Measurements from ENCODE around the gene CXXC4.

CXXC4 gene

GRCh38 chr4:104465201-104465600 lies 29.5 kb downstream of the CXXC4 start:
- H3K36me3 Mint-ChIP-seq (ENCODE audit: low read depth), result no peaks in the 10 kb centered on the region
- no peaks in the 10 kb centered on the region for H3K4me1 Mint-ChIP-seq (ENCODE audit: low read depth)
- no peak for DNase-seq
- H3K27me3 Mint-ChIP-seq, result peaks cover 3% of the 10 kb centered on the region
- no peak overlapping the region for H3K27ac Mint-ChIP-seq
- H3K4me3 Mint-ChIP-seq, result no peak overlapping the region
- H3K9me3 Mint-ChIP-seq, result no peaks in the 10 kb centered on the region

DNA sequence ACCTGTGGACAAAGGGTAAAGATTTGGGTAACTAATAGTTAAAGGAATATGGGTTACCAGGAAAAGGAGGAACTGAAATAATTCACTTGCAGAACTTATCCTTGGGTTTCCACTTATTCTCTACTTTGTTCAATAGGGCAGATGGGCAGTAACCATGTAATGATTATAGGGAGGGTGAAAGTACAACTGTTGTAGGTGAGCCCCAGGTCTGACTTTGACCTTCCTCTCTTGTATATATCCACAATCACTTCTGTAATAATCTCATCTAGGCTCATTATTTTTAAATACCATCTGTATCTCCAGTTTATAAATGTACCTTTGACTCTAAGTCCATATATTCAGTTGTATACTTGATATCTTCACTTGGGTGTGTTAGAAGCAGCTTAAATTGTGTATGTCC lies 32.1 kb downstream of the CXXC4 start:
- no peak overlapping the region for H3K27ac Mint-ChIP-seq
- no peaks in the 10 kb centered on the region for H3K4me1 Mint-ChIP-seq (ENCODE audit: low read depth)
- H3K4me3 Mint-ChIP-seq, result no peak overlapping the region
- no peak for DNase-seq
- H3K27me3 Mint-ChIP-seq, result peaks cover 3% of the 10 kb centered on the region
- no peaks in the 10 kb centered on the region for H3K9me3 Mint-ChIP-seq
- no peaks in the 10 kb centered on the region for H3K36me3 Mint-ChIP-seq (ENCODE audit: low read depth)

- H3K4me1 Mint-ChIP-seq (ENCODE audit: low read depth), result no peaks in the 10 kb centered on the region
- no peaks in the 10 kb centered on the region for H3K27me3 Mint-ChIP-seq
- H3K36me3 Mint-ChIP-seq (ENCODE audit: low read depth), result no peaks in the 10 kb centered on the region
- DNase-seq, result no peak
- H3K4me3 Mint-ChIP-seq, result no peak overlapping the region
- H3K9me3 Mint-ChIP-seq, result peaks cover 4% of the 10 kb centered on the region
- no peak overlapping the region for H3K27ac Mint-ChIP-seq
Observed at GRCh38 chr4:104457308-104457981, 37.2 kb downstream of the CXXC4 start.

DNA sequence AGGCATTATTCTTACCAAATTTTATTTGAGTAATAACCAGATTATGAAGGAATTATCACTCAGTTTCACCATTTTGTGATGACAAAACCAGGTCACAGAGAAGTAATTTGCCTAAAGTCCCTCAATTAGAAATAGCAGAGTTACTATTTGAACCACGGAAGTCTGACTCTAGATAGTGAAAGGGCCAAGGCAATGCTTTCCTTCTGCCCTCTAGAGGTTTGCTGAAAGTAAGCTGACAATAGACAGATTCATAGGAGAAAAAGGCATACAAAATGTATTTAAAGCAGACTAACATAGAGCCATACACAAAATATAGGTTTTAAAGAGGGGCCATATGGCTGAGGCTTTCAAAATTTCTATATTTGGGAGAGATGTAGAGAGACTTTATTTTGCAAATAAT lies 43.1 kb downstream of the CXXC4 start:
- no peak for DNase-seq
- Mint-ChIP-seq H3K4me1 (ENCODE audit: low read depth) (no peaks in the 10 kb centered on the region), H3K9me3 (peaks cover 4% of the 10 kb centered on the region), H3K36me3 (ENCODE audit: low read depth) (no peaks in the 10 kb centered on the region), H3K4me3 (no peak overlapping the region), H3K27ac (no peak overlapping the region), H3K27me3 (no peaks in the 10 kb centered on the region)

DNA sequence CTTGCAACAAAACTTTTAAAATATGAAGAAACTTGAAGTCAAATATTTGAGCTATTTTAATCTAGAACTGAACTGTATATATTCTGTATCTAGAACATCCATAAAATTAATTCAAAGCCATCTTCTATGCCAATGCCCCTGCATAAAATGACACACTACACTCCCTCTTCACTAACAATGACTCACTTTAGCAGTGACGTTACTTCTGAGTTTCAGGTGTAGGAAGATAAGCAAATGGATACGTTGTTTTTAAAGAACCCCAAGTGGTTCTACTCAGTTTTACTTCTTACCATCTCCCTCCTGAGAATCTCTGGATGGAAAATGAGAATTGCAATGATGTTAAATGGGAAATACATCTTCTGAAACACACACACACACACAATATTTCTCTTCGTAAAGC lies 45.2 kb downstream of the CXXC4 start:
- Mint-ChIP-seq H3K27ac (no peak overlapping the region), H3K4me1 (ENCODE audit: low read depth) (no peaks in the 10 kb centered on the region), H3K9me3 (peaks cover 4% of the 10 kb centered on the region), H3K36me3 (ENCODE audit: low read depth) (no peaks in the 10 kb centered on the region), H3K27me3 (no peaks in the 10 kb centered on the region), H3K4me3 (no peak overlapping the region)
- DNase-seq, result no peak

- Mint-ChIP-seq H3K4me3 (no peak overlapping the region), H3K27ac (no peak overlapping the region)
Observed at GRCh38 chr4:104447294-104447693, 47.4 kb downstream of the CXXC4 start.

GRCh38 chr4:104446431-104447278 lies 48.0 kb downstream of the CXXC4 start:
- Mint-ChIP-seq H3K4me3 (no peak overlapping the region), H3K27ac (no peak overlapping the region), H3K4me1 (ENCODE audit: low read depth) (no peaks in the 10 kb centered on the region), H3K36me3 (ENCODE audit: low read depth) (no peaks in the 10 kb centered on the region), H3K9me3 (no peaks in the 10 kb centered on the region), H3K27me3 (no peaks in the 10 kb centered on the region)
- no peak for DNase-seq

More at GRCh38 chr4:104447294-104447693, 47.4 kb downstream of the CXXC4 start:
- Mint-ChIP-seq H3K4me1 (ENCODE audit: low read depth) (no peaks in the 10 kb centered on the region), H3K36me3 (ENCODE audit: low read depth) (no peaks in the 10 kb centered on the region), H3K9me3 (no peaks in the 10 kb centered on the region), H3K27me3 (no peaks in the 10 kb centered on the region)
- DNase-seq, result no peak

GRCh38 chr4:104444685-104445084 lies 50.0 kb downstream of the CXXC4 start:
- H3K27ac Mint-ChIP-seq, result no peak overlapping the region
- H3K4me3 Mint-ChIP-seq, result no peak overlapping the region
- H3K36me3 Mint-ChIP-seq (ENCODE audit: low read depth), result no peaks in the 10 kb centered on the region
- H3K27me3 Mint-ChIP-seq, result no peaks in the 10 kb centered on the region
- H3K9me3 Mint-ChIP-seq, result no peaks in the 10 kb centered on the region
- no peak for DNase-seq
- H3K4me1 Mint-ChIP-seq (ENCODE audit: low read depth), result no peaks in the 10 kb centered on the region

- H3K4me3 Mint-ChIP-seq, result no peak overlapping the region
- no peak overlapping the region for H3K27ac Mint-ChIP-seq
- H3K36me3 Mint-ChIP-seq (ENCODE audit: low read depth), result no peaks in the 10 kb centered on the region
- H3K27me3 Mint-ChIP-seq, result no peaks in the 10 kb centered on the region
- H3K9me3 Mint-ChIP-seq, result no peaks in the 10 kb centered on the region
- no peaks in the 10 kb centered on the region for H3K4me1 Mint-ChIP-seq (ENCODE audit: low read depth)
- no peak for DNase-seq
Observed at GRCh38 chr4:104436542-104436941, 58.2 kb downstream of the CXXC4 start.

- H3K4me1 Mint-ChIP-seq (ENCODE audit: low read depth), result no peaks in the 10 kb centered on the region
- no peaks in the 10 kb centered on the region for H3K36me3 Mint-ChIP-seq (ENCODE audit: low read depth)
- H3K9me3 Mint-ChIP-seq, result no peaks in the 10 kb centered on the region
- H3K27me3 Mint-ChIP-seq, result no peaks in the 10 kb centered on the region
- H3K4me3 Mint-ChIP-seq, result no peak overlapping the region
- DNase-seq, result no peak
- no peak overlapping the region for H3K27ac Mint-ChIP-seq
Observed at GRCh38 chr4:104429150-104429741, 65.4 kb downstream of the CXXC4 start.

- H3K27me3 Mint-ChIP-seq, result no peaks in the 10 kb centered on the region
- H3K4me3 Mint-ChIP-seq, result no peak overlapping the region
- no peaks in the 10 kb centered on the region for H3K9me3 Mint-ChIP-seq
- H3K27ac Mint-ChIP-seq, result no peak overlapping the region
- no peak for DNase-seq
- H3K36me3 Mint-ChIP-seq (ENCODE audit: low read depth), result no peaks in the 10 kb centered on the region
- H3K4me1 Mint-ChIP-seq (ENCODE audit: low read depth), result no peaks in the 10 kb centered on the region
Observed at GRCh38 chr4:104425948-104426347, 68.7 kb downstream of the CXXC4 start.

- no peak for DNase-seq
- Mint-ChIP-seq H3K9me3 (no peaks in the 10 kb centered on the region), H3K4me3 (no peak overlapping the region), H3K36me3 (ENCODE audit: low read depth) (no peaks in the 10 kb centered on the region), H3K4me1 (ENCODE audit: low read depth) (no peaks in the 10 kb centered on the region), H3K27me3 (no peaks in the 10 kb centered on the region), H3K27ac (no peak overlapping the region)
Observed at GRCh38 chr4:104424989-104425388, 69.7 kb downstream of the CXXC4 start.

DNA sequence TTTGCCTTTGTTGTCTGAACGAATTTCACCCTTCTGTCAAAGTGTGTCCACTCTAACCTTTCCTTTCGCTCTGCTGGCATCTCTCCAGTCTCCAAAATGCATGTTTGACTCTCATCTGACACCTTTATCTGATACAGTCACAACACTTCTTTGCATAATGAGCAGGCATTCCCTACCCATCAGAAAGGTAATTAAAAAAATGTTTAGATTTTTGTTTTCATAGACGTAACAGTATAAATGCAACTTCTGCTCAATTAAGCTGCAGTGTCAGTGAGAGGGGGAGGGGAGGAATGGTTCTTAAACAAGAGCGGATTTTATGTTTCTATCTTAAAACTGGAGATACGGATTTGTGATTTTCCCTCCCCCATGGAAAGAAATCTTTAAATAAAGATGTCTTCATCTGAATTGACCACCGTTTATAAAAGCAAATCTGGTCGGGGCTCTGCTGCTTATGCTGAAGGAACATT lies 70.2 kb downstream of the CXXC4 start:
- H3K27ac Mint-ChIP-seq, result no peak overlapping the region
- H3K27me3 Mint-ChIP-seq, result no peaks in the 10 kb centered on the region
- H3K4me1 Mint-ChIP-seq (ENCODE audit: low read depth), result no peaks in the 10 kb centered on the region
- no peaks in the 10 kb centered on the region for H3K9me3 Mint-ChIP-seq
- no peak for DNase-seq
- no peak overlapping the region for H3K4me3 Mint-ChIP-seq
- H3K36me3 Mint-ChIP-seq (ENCODE audit: low read depth), result no peaks in the 10 kb centered on the region

GRCh38 chr4:104421566-104421965 lies 73.1 kb downstream of the CXXC4 start:
- DNase-seq, result no peak
- Mint-ChIP-seq H3K4me1 (ENCODE audit: low read depth) (no peaks in the 10 kb centered on the region), H3K27ac (no peak overlapping the region), H3K4me3 (no peak overlapping the region), H3K36me3 (ENCODE audit: low read depth) (no peaks in the 10 kb centered on the region), H3K27me3 (no peaks in the 10 kb centered on the region), H3K9me3 (no peaks in the 10 kb centered on the region)

DNA sequence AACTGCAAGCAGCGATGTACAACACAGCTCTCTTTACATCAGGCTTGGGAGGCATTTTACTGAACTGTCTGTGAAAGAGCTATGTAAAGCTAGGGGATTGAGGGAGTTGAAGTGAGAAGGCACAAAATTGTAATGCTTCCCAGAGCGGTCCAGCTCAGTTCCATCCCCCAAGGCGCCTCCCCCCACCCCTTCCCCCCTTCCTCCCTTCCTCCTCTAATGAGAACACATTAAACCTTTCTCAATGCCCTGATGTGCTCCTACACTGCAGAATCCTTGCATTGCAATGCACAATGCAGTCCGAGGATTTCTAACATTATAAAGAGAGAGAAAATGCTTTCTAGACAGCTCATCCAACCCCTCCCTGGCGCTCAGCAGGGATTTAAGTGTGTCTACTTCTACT lies 73.9 kb downstream of the CXXC4 start:
- DNase-seq, result no peak
- Mint-ChIP-seq H3K9me3 (no peaks in the 10 kb centered on the region), H3K27ac (no peak overlapping the region), H3K27me3 (no peaks in the 10 kb centered on the region), H3K4me1 (ENCODE audit: low read depth) (no peaks in the 10 kb centered on the region), H3K36me3 (ENCODE audit: low read depth) (no peaks in the 10 kb centered on the region), H3K4me3 (no peak overlapping the region)

All from activated T-cell treated with anti-CD3 and anti-CD28 coated beads, Interleukin-2, amount 50 U/mL, for 24 hours (primary cell).